ENCODE measurements around the gene COCH. TPM values are rescaled to one million over a fixed set of nuclear protein-coding genes. Genes with fewer than 3 reads are reported as not detected.
"Not testable (repeated sequence)": the region's sequence is repeated elsewhere in the genome, so short reads cannot be mapped to it uniquely, and the experiment has no call there.

Gene COCH
- total RNA-seq, 1 experiment from 2014 or later: 4.2 TPM

- Histone ChIP-seq H3K9ac (ENCODE audit: low read length) (no peak overlapping the region), H3K27ac (ENCODE audit: low read length) (no peak overlapping the region), H3F3A (ENCODE audit: low read length, unreplicated experiment) (no peaks in the 10 kb centered on the region), H4K20me1 (ENCODE audit: low read length) (no peaks in the 10 kb centered on the region), H3K4me2 (ENCODE audit: low read length) (no peak overlapping the region), H3K27me3 (ENCODE audit: low read length) (no peaks in the 10 kb centered on the region), H3K36me3 (ENCODE audit: low read depth, low read length) (peaks cover 10% of the 10 kb centered on the region), H3K4me3 (ENCODE audit: low read length) (no peak overlapping the region), H3K9me2 (replicated peaks; ENCODE audit: low read length) (no peaks in the 10 kb centered on the region), H3K4me1 (ENCODE audit: insufficient read depth, low read length) (no peaks in the 10 kb centered on the region), H2AFZ (ENCODE audit: low read length) (no peak overlapping the region), H3K79me2 (ENCODE audit: low read length) (no peaks in the 10 kb centered on the region), H3K9me3 (ENCODE audit: low read length) (no peaks in the 10 kb centered on the region)
- ATAC-seq: no peak
- BruUV-seq (replicated peaks): no TSS peak
- intact Hi-C loops (cut with micrococcal nuclease): no loop called here
- ChIA-PET POLR2A (ENCODE audit: unreplicated experiment) (interaction anchor here (0.6 kb wide), 2 partner anchors 191 to 517 kb away, joined by 4 to 8 read pairs; no protein-coding TSS in a partner anchor), CTCF (no interaction called here)
- no peak for DNase-seq
- TF ChIP-seq EZH2 (IDR thresholded peaks at IDR 0.05; ENCODE audit: low read length, unreplicated experiment) (no peak), CTCF (conservative IDR thresholded peaks at IDR 0.05; ENCODE audit: low read depth, low read length) (no peak), EZH2phosphoT487 (IDR thresholded peaks at IDR 0.05; ENCODE audit: borderline replicate concordance, low read length) (no peak)
Observed at GRCh38 chr14:30925254-30925653, 50.9 kb downstream of the COCH start.

GRCh38 chr14:30928462-30928861 lies 54.1 kb downstream of the COCH start:
- POLR2A ChIA-PET (ENCODE audit: unreplicated experiment): no interaction called here
- no peaks in the 10 kb centered on the region for H3K9me3 ChIP-seq (ENCODE audit: low read length)
- no peaks in the 10 kb centered on the region for H4K20me1 ChIP-seq (ENCODE audit: low read length)
- no peaks in the 10 kb centered on the region for H3K27me3 ChIP-seq (ENCODE audit: low read length)
- CTCF ChIA-PET: no interaction called here
- no peaks in the 10 kb centered on the region for H3K4me1 ChIP-seq (ENCODE audit: insufficient read depth, low read length)
- no peak overlapping the region for H3K27ac ChIP-seq (ENCODE audit: low read length)
- TF ChIP-seq EZH2phosphoT487 (IDR thresholded peaks at IDR 0.05; ENCODE audit: borderline replicate concordance, low read length) (no peak), EZH2 (IDR thresholded peaks at IDR 0.05; ENCODE audit: low read length, unreplicated experiment) (no peak), CTCF (conservative IDR thresholded peaks at IDR 0.05; ENCODE audit: low read depth, low read length) (no peak)
- no peak for DNase-seq
- no peak overlapping the region for H3K4me2 ChIP-seq (ENCODE audit: low read length)
- no peaks in the 10 kb centered on the region for H3F3A ChIP-seq (ENCODE audit: low read length, unreplicated experiment)
- H3K36me3 ChIP-seq (ENCODE audit: low read depth, low read length): peaks cover 4% of the 10 kb centered on the region
- H3K9ac ChIP-seq (ENCODE audit: low read length): no peak overlapping the region
- H3K79me2 ChIP-seq (ENCODE audit: low read length): no peaks in the 10 kb centered on the region
- no TSS peak for BruUV-seq (replicated peaks)
- H2AFZ ChIP-seq (ENCODE audit: low read length): no peak overlapping the region
- intact Hi-C loops (cut with micrococcal nuclease): no loop called here
- H3K4me3 ChIP-seq (ENCODE audit: low read length): no peak overlapping the region
- no peaks in the 10 kb centered on the region for H3K9me2 ChIP-seq (replicated peaks; ENCODE audit: low read length)
- ATAC-seq: no peak

- H3K4me2 ChIP-seq (ENCODE audit: low read length); H3K27ac ChIP-seq (ENCODE audit: low read length); POLR2A ChIA-PET (ENCODE audit: unreplicated experiment); H2AFZ ChIP-seq (ENCODE audit: low read length); H3K9me3 ChIP-seq (ENCODE audit: low read length); H3K4me1 ChIP-seq (ENCODE audit: insufficient read depth, low read length); BruUV-seq (replicated peaks); H3F3A ChIP-seq (ENCODE audit: low read length, unreplicated experiment); H3K9me2 ChIP-seq (replicated peaks; ENCODE audit: low read length); intact Hi-C loops (cut with micrococcal nuclease); H3K79me2 ChIP-seq (ENCODE audit: low read length); CTCF ChIA-PET; ATAC-seq; H3K27me3 ChIP-seq (ENCODE audit: low read length); H3K4me3 ChIP-seq (ENCODE audit: low read length); H4K20me1 ChIP-seq (ENCODE audit: low read length); DNase-seq; H3K9ac ChIP-seq (ENCODE audit: low read length): not testable (repeated sequence)
- H3K36me3 ChIP-seq (ENCODE audit: low read depth, low read length): peaks cover 11% of the 10 kb centered on the region; the same call in 1 of the 2 replicates
Observed at GRCh38 chr14:30933937-30934336, 59.6 kb downstream of the COCH start.
